ENCODE measurements around the gene TET2.

Gene TET2

DNA sequence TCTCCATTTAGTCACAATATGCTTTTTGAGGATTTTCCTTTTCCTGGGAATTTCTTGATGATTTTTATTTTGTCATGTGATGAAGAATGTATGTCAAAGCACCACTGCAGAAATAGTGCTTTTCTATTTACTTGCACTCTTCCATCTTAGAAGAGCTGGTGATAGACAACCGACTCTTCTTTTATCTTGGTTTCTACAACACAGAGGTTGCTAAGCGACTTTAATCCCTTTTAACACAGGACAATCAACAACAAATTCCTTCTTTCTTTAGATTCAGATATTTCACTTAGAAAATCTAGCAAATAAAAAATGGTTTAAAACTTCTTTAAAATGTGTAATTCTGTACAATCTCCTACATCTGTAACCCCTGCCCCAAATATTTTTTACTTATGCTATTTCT is 34.6 kb downstream of the TET2 start:
- Histone ChIP-seq H3K27me3 (ENCODE audit: insufficient read depth, insufficient read length) (no peaks in the 10 kb centered on the region), H3K9ac (ENCODE audit: insufficient read length, low read depth) (no peak overlapping the region), H3K36me3 (ENCODE audit: insufficient read depth, insufficient read length, low read length) (no peaks in the 10 kb centered on the region), H3K4me3 (ENCODE audit: insufficient read length, low read depth) (no peak overlapping the region), H3K4me1 (ENCODE audit: insufficient read depth, insufficient read length) (no peaks in the 10 kb centered on the region), H3K9me3 (ENCODE audit: insufficient read depth, low read length) (no peaks in the 10 kb centered on the region)
- no peak for TF ChIP-seq ZNF274 (IDR thresholded peaks at IDR 0.05; ENCODE audit: low read depth, low read length)
- no peak for TF ChIP-seq YY1 (IDR thresholded peaks at IDR 0.05; ENCODE audit: insufficient read depth, insufficient read length)
- no peak for TF ChIP-seq SUZ12 (IDR thresholded peaks at IDR 0.05; ENCODE audit: extremely low read depth, insufficient read depth, insufficient read length)
- DNase-seq (ENCODE audit: low read depth, low spot score), result no peak

DNA sequence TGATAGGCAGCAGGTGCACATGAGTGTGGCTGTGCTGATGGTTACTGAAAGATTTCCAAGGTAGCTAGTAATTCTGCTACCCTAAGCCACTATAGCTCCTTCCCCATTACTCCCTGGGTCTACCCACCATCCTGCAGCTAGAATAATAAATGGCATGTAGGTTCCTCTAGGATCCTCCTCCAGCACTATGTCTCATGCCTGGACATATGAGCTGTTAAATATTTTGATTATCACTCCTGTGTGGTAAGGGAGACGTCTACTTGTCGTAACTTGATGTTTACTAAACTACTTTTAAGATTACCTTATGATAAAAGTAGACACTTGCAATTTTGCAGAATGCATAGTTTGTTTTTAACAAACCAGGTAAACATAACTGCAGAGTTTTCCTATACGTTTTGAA is 35.5 kb downstream of the TET2 start:
- DNase-seq (ENCODE audit: low read depth, low spot score), result no peak
- H3K36me3 ChIP-seq (ENCODE audit: insufficient read depth, insufficient read length, low read length), result no peaks in the 10 kb centered on the region
- no peak overlapping the region for H3K4me3 ChIP-seq (ENCODE audit: insufficient read length, low read depth)
- H3K4me1 ChIP-seq (ENCODE audit: insufficient read depth, insufficient read length), result no peaks in the 10 kb centered on the region
- H3K9ac ChIP-seq (ENCODE audit: insufficient read length, low read depth), result no peak overlapping the region
- H3K27me3 ChIP-seq (ENCODE audit: insufficient read depth, insufficient read length), result no peaks in the 10 kb centered on the region
- H3K9me3 ChIP-seq (ENCODE audit: insufficient read depth, low read length), result no peaks in the 10 kb centered on the region
- TF ChIP-seq SUZ12 (IDR thresholded peaks at IDR 0.05; ENCODE audit: extremely low read depth, insufficient read depth, insufficient read length) (no peak), YY1 (IDR thresholded peaks at IDR 0.05; ENCODE audit: insufficient read depth, insufficient read length) (no peak), ZNF274 (IDR thresholded peaks at IDR 0.05; ENCODE audit: low read depth, low read length) (no peak)

DNA sequence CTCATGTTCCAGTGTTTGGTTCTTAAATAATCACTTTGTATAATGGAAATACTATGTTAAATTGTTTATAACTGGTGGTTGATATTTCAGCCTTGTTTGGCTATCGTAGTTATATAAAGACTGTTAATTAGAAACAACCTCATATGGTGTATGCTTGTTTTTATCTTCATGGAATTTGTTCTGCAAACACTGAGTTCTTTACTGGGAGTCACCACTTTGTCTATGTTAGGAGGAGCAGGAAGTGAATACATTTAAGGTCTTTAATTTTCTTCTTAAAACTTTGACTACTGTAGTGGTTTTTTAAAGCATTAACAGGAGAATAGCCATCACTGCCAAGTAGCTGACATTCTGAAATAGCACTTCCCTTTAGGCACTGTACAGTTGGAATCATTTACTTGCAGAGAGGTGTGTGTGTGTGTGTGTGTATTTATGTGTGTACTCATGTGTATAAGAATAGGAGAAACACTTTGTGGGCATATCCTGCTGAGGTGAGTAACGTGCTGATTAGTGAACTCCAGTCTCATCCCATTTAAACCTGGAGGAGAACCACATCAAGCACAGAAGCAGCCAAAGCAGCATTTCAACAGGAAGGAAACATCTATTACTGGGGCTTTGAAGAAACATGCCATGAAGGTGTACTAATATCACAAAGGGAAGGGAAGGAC is 37.8 kb downstream of the TET2 start:
- no peak overlapping the region for H3K4me3 ChIP-seq (ENCODE audit: insufficient read length, low read depth)
- no peak for DNase-seq (ENCODE audit: low read depth, low spot score)
- no peaks in the 10 kb centered on the region for H3K4me1 ChIP-seq (ENCODE audit: insufficient read depth, insufficient read length)
- no peaks in the 10 kb centered on the region for H3K36me3 ChIP-seq (ENCODE audit: insufficient read depth, insufficient read length, low read length)
- H3K9me3 ChIP-seq (ENCODE audit: insufficient read depth, low read length), result no peaks in the 10 kb centered on the region
- no peak for TF ChIP-seq SUZ12 (IDR thresholded peaks at IDR 0.05; ENCODE audit: extremely low read depth, insufficient read depth, insufficient read length)
- no peak for TF ChIP-seq ZNF274 (IDR thresholded peaks at IDR 0.05; ENCODE audit: low read depth, low read length)
- TF ChIP-seq YY1 (IDR thresholded peaks at IDR 0.05; ENCODE audit: insufficient read depth, insufficient read length), result no peak
- H3K27me3 ChIP-seq (ENCODE audit: insufficient read depth, insufficient read length), result no peaks in the 10 kb centered on the region
- no peak overlapping the region for H3K9ac ChIP-seq (ENCODE audit: insufficient read length, low read depth)

DNA sequence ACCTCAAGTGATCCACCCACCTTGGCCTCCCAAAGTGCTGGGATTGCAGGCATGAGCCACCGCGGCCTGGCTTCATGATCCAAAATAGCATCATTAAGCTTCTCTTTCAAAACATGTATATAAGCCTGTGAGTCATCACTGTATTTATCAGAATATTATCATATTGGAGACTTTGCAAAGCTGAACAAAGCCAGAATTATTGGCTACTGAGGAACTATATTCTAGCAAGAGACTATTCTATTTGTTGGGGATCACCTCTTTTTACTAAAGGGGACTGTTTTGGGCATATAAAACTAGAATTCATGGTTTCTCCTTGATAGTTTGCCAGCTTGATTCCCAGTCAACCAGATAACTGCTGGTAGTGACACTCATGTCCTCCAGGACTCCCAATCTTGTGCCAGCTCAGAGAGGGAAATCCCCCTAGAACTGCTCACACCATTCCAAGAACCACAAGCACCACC is 40.1 kb downstream of the TET2 start:
- TF ChIP-seq ZNF274 (IDR thresholded peaks at IDR 0.05; ENCODE audit: low read depth, low read length) (no peak), SUZ12 (IDR thresholded peaks at IDR 0.05; ENCODE audit: extremely low read depth, insufficient read depth, insufficient read length) (no peak), YY1 (IDR thresholded peaks at IDR 0.05; ENCODE audit: insufficient read depth, insufficient read length) (no peak)
- no peaks in the 10 kb centered on the region for H3K4me1 ChIP-seq (ENCODE audit: insufficient read depth, insufficient read length)
- H3K9ac ChIP-seq (ENCODE audit: insufficient read length, low read depth), result no peak overlapping the region
- H3K27me3 ChIP-seq (ENCODE audit: insufficient read depth, insufficient read length), result no peaks in the 10 kb centered on the region
- no peaks in the 10 kb centered on the region for H3K36me3 ChIP-seq (ENCODE audit: insufficient read depth, insufficient read length, low read length)
- H3K9me3 ChIP-seq (ENCODE audit: insufficient read depth, low read length), result no peaks in the 10 kb centered on the region
- no peak overlapping the region for H3K4me3 ChIP-seq (ENCODE audit: insufficient read length, low read depth)
- DNase-seq (ENCODE audit: low read depth, low spot score), result no peak

DNA sequence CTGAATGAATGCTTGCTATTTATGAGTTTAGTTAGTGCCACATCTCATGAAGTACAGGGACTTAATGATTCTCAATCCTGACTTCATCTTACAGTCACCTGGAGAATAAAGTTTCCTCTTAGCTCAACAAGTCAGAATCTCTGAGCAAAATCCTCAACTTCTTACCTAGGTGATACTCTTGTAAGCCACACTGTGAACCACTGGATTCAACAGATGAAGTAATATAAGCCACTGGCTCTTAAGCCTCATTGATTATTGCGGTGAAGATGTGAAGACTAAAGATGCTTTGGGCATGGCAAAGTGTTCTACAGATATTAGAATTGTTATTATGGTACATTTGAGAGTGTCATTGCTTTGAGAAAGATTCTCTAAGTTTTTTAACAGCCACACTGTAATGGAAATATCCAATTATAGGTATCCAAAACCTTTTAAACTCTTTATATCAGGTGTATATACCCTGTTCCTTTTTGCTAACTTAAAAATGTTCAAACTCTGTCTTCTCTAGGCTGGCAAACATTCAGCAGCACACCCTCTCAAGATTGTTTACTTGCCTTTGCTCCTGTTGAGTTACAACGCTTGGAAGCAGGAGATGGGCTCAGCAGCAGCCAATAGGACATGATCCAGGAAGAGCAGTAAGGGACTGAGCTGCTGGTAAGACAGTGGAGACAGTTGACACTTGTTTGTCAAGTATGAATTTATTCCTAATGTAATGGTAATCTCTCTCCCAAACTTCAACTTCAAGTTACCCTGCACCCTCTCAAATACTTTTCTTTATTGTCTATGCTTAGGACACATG is 43.4 kb downstream of the TET2 start:
- no peaks in the 10 kb centered on the region for H3K36me3 ChIP-seq (ENCODE audit: insufficient read depth, insufficient read length, low read length)
- H3K4me1 ChIP-seq (ENCODE audit: insufficient read depth, insufficient read length), result no peaks in the 10 kb centered on the region
- H3K4me3 ChIP-seq (ENCODE audit: insufficient read length, low read depth), result no peak overlapping the region
- no peak overlapping the region for H3K9ac ChIP-seq (ENCODE audit: insufficient read length, low read depth)
- H3K27me3 ChIP-seq (ENCODE audit: insufficient read depth, insufficient read length), result no peaks in the 10 kb centered on the region
- DNase-seq (ENCODE audit: low read depth, low spot score), result no peak
- H3K9me3 ChIP-seq (ENCODE audit: insufficient read depth, low read length), result no peaks in the 10 kb centered on the region
- TF ChIP-seq ZNF274 (IDR thresholded peaks at IDR 0.05; ENCODE audit: low read depth, low read length) (no peak), SUZ12 (IDR thresholded peaks at IDR 0.05; ENCODE audit: extremely low read depth, insufficient read depth, insufficient read length) (no peak), YY1 (IDR thresholded peaks at IDR 0.05; ENCODE audit: insufficient read depth, insufficient read length) (no peak)

DNA sequence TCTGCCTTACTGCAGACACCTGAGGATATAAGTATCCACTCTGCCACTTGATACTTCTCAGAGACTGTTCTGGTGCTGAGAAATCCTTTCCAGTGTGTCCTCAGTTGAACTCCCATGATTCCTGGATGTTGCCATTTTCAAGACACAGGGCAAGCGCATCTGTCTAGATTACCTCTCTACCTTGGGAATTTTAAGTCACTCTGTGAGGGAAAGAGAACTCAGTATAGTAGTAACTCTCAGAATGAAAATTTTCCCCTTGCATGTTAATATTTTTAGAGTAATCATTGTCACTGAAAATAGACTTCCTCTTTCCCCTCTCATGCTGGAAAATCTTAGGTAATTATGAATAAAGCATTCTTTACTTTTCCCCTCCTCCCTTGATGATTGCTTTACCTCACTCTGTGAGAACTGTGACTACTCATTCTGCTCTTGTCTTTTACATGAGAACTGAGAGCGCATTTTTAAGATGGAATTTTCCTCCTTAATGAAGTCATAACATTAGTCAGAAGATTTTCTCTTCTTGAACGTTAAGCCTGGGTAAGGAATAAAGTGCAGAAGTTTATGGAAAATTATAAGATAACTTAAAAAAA is 45.0 kb downstream of the TET2 start:
- no peaks in the 10 kb centered on the region for H3K36me3 ChIP-seq (ENCODE audit: insufficient read depth, insufficient read length, low read length)
- no peak overlapping the region for H3K9ac ChIP-seq (ENCODE audit: insufficient read length, low read depth)
- no peak for DNase-seq (ENCODE audit: low read depth, low spot score)
- no peaks in the 10 kb centered on the region for H3K4me1 ChIP-seq (ENCODE audit: insufficient read depth, insufficient read length)
- no peaks in the 10 kb centered on the region for H3K27me3 ChIP-seq (ENCODE audit: insufficient read depth, insufficient read length)
- no peaks in the 10 kb centered on the region for H3K9me3 ChIP-seq (ENCODE audit: insufficient read depth, low read length)
- no peak overlapping the region for H3K4me3 ChIP-seq (ENCODE audit: insufficient read length, low read depth)
- TF ChIP-seq ZNF274 (IDR thresholded peaks at IDR 0.05; ENCODE audit: low read depth, low read length), result no peak
- TF ChIP-seq SUZ12 (IDR thresholded peaks at IDR 0.05; ENCODE audit: extremely low read depth, insufficient read depth, insufficient read length), result no peak
- no peak for TF ChIP-seq YY1 (IDR thresholded peaks at IDR 0.05; ENCODE audit: insufficient read depth, insufficient read length)

DNA sequence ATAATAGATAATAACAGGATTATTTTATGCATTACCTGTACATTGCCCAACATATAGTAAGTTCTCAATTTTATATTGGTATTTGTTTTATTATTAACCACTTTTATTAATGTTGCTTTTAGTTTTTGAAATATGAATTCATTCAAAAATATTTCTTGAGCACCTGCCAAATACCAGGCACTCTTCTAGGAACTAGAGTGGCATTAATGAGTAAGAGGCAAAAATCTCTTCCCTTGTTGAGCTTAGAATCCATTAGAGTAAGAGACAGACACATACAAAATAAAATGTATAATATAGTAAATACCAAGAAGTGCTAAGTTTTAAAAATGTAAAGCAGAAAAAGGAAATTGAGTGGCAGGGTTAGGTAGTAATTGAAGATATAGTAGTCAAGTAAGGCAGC is 45.8 kb downstream of the TET2 start:
- H3K4me1 ChIP-seq (ENCODE audit: insufficient read depth, insufficient read length), result no peaks in the 10 kb centered on the region

More for the DNA sequence above, 45.8 kb downstream of the TET2 start:
- TF ChIP-seq ZNF274 (IDR thresholded peaks at IDR 0.05; ENCODE audit: low read depth, low read length), result no peak
- no peak for TF ChIP-seq SUZ12 (IDR thresholded peaks at IDR 0.05; ENCODE audit: extremely low read depth, insufficient read depth, insufficient read length)
- no peak for TF ChIP-seq YY1 (IDR thresholded peaks at IDR 0.05; ENCODE audit: insufficient read depth, insufficient read length)
- Histone ChIP-seq H3K9me3 (ENCODE audit: insufficient read depth, low read length) (no peaks in the 10 kb centered on the region), H3K27me3 (ENCODE audit: insufficient read depth, insufficient read length) (no peaks in the 10 kb centered on the region), H3K9ac (ENCODE audit: insufficient read length, low read depth) (no peak overlapping the region), H3K4me3 (ENCODE audit: insufficient read length, low read depth) (no peak overlapping the region), H3K36me3 (ENCODE audit: insufficient read depth, insufficient read length, low read length) (no peaks in the 10 kb centered on the region)
- DNase-seq (ENCODE audit: low read depth, low spot score), result no peak
